ENCODE results near the gene RPS27.
"Not testable (repeated sequence)": the region's sequence is repeated elsewhere in the genome, so short reads cannot be mapped to it uniquely, and the experiment has no call there.

The RPS27 gene

GRCh38 chr1:153962088-153963029 lies 28.2 kb upstream of the RPS27 start:
- DNase-seq: peak; percentile 17

- peak; percentile 94 for DNase-seq
Observed at GRCh38 chr1:153963030-153963849, 27.3 kb upstream of the RPS27 start, which contains the start of gene SLC39A1. SLC39A1 (minus strand) TSS chr1:153963537; CDS start chr1:153962715, 822 bp downstream.

GRCh38 chr1:153963850-153964331 lies 26.7 kb upstream of the RPS27 start:
- DNase-seq: no peak

- peak; percentile 96 for DNase-seq
Observed at GRCh38 chr1:153967107-153967999, 23.2 kb upstream of the RPS27 start, which contains the start of gene CREB3L4. CREB3L4 (plus strand) TSS chr1:153967902; CDS start chr1:153968526, 624 bp downstream.

- peak; percentile 63 for DNase-seq
Observed at GRCh38 chr1:153968000-153968363, 22.6 kb upstream of the RPS27 start.

- DNase-seq: no peak
Observed at GRCh38 chr1:153968408-153968807, 22.2 kb upstream of the RPS27 start.

- no peak for DNase-seq
Observed at GRCh38 chr1:153968972-153969371, 21.6 kb upstream of the RPS27 start.

GRCh38 chr1:153970346-153970745 lies 20.2 kb upstream of the RPS27 start:
- DNase-seq: no peak

- no peak for DNase-seq
Observed at GRCh38 chr1:153973071-153973470, 17.5 kb upstream of the RPS27 start.

GRCh38 chr1:153973525-153973924 lies 17.0 kb upstream of the RPS27 start:
- no peak for DNase-seq

- no peak for DNase-seq
Observed at GRCh38 chr1:153976819-153977249, 13.7 kb upstream of the RPS27 start.

GRCh38 chr1:153977250-153978240 lies 13.0 kb upstream of the RPS27 start, which contains the start of gene JTB:
JTB (minus strand) TSS chr1:153977674; CDS start chr1:153977252, 422 bp downstream.
- DNase-seq: peak; percentile 83

GRCh38 chr1:153978274-153978909 lies 12.2 kb upstream of the RPS27 start:
- no peak for DNase-seq

- DNase-seq: not testable (repeated sequence)
Observed at GRCh38 chr1:153979091-153979490, 11.5 kb upstream of the RPS27 start.

GRCh38 chr1:153981735-153982134 lies 8.8 kb upstream of the RPS27 start:
- DNase-seq: not testable (repeated sequence)

- no peak for DNase-seq
Observed at GRCh38 chr1:153984123-153984894, 6.3 kb upstream of the RPS27 start.

GRCh38 chr1:153985341-153985912 lies 5.1 kb upstream of the RPS27 start:
- no peak for DNase-seq

- DNase-seq: peak; percentile 74
Observed at GRCh38 chr1:153985941-153986761, 4.4 kb upstream of the RPS27 start, which contains the start of gene RAB13. RAB13 (minus strand) TSS chr1:153986339; CDS start chr1:153986236, 103 bp downstream.
